ENCODE measurements around the gene MED12.

The MED12 gene

DNA sequence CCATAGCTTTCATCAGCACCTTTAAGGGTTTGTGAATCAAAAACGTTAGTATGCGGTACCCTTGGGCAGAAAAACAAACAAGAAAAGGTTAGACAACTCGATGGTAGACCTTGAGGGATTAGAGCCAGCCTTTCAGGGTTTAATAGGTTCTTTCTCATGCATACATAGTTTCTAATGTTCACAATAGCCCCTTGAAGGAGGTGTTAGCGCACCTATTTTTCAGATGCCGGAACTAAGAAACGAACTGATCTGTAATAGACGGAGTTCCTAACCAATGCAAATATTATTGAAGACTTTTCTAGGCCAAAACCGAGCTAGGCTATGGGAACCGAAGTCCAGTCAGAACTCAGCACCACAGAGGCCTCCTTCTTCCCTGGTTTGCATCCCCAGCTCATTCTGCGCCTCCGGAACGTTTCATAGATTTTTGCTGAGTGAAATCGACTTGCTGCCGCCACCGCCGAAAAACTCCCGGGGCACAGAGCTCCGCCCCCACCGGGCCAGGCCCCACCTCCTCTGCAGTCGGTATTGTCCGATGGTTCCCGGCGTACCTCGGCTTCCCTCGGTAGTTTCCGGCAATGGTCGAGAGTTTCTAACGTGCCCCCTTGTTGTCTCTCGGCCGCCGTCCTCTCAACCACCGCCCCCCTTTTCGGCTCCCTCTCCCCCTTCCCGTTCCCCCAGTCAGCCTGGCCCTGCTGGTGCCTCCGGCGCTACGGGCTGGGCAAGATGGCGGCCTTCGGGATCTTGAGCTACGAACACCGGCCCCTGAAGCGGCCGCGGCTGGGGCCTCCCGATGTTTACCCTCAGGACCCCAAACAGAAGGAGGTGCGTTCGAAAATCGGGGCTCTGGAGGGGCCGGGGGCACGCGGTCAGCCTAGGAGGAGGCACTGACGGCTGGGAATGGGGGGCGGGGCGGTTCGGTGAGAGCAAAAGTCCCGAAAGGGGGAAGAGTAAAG, at the start of gene MED12:
Gene MED12, plus strand, starts transcription at position 565 of the 953 bp plus-strand sequence. Its CDS starts 159 bp downstream, at position 724.
- peak; percentile 85 to 87 for DNase-seq

DNA sequence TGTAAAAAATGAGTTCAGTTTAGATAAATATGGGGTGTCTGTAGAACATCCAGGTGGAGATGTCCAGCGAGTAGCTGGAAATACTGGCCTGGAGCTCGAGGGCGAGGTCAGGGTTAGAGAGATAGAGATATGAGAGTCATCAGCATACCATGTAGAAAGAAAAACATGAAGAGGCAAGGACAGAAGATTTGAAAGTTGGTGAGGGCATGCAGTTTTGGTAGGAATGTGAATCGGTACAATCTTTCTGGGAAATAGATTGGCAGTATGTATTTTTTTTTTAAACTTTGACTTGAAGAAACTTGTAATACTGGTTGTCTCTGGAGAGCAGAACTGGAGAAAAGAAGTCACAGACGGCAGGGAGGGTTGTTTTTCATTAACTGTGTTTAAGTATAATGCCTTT, 47.9 kb upstream of the MED12 start:
- no peak for DNase-seq

DNA sequence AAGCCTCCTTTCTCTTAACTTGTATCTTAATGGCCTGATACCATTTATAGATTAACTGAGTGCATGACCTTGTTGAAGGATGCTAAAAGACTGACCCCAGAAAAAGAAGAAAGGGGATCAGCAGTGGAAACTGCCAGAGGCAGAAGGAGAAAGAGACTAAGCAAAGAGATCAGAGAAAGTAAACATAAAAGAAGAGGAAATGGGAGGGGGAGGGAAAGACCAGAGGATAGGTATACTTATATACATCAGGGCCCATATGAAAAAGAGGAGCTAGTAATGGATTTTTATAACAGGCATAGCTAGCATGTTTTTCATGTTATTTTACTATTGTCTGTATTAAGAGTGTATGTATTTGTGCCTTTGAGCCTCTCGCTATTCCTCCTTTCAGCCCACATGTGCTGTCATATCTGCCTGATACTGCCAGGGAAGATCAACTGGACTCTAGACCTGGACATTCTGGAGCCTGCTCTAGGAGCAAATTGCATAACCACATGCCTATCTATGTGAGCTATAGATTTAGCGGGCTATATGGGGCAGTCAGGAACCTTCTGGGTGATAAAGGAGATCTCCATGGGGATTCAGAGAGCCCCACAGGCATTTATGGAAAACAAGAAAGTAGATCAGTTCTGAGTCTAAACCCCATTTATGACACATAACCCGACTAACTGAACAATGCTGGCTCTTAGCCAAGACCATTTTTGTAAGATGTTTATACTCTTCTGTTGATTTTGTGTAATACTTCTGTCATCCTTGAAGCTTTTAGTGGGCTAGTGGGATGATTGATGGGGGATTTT, 36.9 kb upstream of the MED12 start:
- DNase-seq: no peak

DNA sequence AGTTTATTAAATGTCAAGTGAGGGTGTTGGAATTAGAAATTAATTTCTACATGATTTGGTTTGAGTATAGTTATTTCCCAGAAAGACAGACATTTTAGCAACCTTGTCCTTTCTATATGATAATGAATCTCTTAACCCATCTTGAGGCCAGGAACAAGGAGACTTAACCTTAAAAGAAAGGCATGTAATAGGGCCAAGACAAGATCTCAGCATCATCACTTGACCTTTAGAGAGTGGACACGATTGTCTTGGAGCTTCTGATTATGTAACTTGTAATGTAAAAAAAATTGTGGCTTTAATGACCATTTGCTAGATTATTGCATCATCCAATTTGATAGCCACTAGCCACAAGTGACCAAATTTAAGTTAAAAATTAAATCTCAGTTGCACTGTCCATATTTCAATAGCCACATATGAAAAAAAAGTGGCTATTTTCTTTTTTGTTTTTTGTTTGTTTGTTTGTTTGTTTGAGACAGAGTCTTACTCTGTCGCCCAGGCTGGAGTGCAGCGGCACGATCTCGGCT, 36.2 kb upstream of the MED12 start:
- DNase-seq: no peak

DNA sequence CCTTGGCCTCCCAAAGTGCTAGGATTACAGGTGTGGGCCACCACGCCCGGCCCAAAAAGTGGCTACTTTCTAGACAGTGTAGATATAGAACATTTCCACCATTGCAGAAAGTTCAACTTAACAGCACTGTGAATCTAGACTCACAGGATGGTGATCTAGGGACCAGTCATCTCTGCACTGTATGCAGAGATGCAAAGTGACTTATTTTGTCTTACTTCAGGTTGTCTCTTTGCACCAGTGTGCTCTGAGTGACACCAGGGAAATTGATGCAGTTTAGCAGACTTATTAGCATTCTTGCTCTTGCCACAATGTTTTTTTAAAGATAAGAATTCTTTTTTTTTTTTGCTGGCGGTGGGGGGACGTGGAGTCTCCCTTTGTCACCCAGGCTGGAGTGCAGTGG, 35.6 kb upstream of the MED12 start:
- DNase-seq: no peak

DNA sequence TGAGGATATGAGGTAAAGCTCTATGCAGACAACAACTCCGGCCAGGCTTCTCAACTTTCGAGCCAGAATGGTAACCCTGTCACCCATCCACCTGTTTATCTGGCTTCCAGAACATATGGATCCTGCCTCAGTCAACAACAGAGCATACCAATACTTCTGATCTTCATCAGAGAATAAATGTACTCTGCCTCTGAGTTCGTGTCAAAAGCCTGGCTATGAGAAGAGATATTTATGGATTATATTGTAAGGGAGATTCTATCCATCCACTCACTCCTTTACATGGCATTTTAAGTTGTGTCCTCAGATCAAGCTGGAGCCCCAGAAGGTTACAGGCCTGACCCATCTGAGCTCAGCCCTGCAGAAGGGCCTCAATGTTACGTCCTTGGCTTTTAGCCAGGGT, 32.5 kb upstream of the MED12 start:
- no peak for DNase-seq

DNA sequence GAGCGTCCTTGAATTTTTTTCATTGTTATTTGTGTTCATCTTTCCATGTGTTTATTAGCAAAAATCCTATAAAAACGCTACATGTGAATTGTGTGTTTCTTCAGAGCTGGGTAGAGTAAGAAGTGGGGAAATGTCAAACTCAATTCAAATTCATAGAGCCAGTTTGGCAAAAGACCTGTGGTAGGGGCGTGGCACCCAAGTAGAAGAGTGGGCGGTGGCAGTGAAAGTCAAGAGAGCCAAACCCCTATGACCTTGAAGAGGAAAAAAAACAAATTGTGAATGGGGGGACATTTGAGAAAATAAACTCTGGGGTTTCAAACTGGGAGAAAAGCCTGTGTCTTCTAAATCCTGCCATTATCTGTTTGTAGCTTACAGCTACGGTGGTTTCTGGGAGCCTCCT, 27.1 kb upstream of the MED12 start:
- no peak for DNase-seq

DNA sequence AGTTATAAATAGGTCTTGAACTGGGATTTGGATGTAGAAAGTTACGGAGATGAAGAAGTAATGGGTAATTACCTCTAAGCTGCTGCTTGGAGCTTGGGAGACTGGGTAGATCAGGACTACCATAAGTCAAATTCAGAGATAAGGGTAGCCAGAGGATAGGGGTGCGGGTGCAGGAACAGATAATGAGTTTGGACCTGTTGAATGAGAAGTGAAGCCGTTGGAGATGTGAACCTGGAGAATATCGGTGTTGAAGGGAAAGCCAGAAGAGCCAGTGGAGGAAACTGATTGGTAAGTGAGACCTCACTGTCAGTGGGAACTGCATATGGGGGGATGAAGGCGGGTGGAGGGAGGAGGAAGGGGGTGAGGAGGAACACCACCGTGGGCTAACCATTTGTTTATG, 23.4 kb upstream of the MED12 start:
- no peak for DNase-seq

DNA sequence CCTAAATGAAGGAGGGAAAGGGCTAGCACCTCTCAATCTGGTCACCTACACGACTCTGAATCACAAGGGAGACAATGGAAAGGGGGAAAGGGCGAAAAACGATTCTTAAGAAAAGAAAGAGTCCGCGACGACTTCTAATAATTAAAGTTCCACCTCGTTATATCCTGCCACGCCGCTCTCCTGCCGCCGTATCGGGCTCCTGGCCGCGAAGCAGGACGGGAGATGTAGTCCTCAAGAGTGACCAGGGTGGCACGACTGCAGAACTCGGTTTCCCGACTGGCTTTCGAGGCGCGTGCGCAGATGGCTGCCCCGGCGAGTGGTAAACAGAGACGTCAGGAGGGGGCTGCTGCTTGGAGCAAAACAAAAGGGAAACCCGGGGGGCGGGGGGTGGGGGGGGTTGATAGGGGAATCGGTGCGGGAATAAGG, 22.8 kb upstream of the MED12 start, which contains the start of gene FOXO4:
Gene FOXO4, plus strand, starts transcription at position 297 of the 426 bp plus-strand sequence. CDS start 678 bp downstream, outside the sequence.
- peak; percentile 92 to 94 for DNase-seq

DNA sequence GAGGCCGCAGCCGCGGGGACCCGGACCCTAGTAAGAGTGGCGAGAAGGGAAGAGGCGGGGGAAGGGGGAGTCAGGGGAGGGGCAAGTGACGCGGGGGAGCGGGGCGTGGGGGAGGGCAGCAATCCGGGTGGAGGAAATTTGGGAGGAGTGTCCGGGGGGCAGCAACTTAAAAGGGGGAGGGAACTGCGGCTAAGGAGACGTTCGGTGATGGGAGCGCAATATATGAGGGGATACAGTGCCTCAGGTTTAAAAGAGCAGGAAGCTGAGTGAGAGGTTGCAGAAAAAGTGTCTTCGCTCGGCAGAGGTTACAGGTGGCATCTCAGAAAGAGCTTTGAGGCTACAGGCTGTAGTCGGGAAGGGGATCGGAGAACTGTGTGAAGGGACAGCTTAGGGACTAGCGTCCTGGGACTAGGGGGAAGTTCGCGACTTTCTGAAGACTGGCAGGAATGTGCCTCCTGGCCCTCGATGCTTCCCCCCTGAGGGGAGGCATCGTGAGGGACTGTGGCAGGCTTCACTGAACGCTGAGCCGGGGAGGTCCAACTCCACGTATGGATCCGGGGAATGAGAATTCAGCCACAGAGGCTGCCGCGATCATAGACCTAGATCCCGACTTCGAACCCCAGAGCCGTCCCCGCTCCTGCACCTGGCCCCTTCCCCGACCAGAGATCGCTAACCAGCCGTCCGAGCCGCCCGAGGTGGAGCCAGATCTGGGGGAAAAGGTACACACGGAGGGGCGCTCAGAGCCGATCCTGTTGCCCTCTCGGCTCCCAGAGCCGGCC, 22.2 kb upstream of the MED12 start:
- DNase-seq: peak in 1 of 2 donors; percentile 82

DNA sequence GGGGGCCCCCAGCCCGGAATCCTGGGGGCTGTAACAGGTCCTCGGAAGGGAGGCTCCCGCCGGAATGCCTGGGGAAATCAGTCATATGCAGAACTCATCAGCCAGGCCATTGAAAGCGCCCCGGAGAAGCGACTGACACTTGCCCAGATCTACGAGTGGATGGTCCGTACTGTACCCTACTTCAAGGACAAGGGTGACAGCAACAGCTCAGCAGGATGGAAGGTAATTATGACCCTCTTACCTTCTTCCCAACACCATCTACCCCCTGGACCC, 21.7 kb upstream of the MED12 start:
- no peak for DNase-seq

DNA sequence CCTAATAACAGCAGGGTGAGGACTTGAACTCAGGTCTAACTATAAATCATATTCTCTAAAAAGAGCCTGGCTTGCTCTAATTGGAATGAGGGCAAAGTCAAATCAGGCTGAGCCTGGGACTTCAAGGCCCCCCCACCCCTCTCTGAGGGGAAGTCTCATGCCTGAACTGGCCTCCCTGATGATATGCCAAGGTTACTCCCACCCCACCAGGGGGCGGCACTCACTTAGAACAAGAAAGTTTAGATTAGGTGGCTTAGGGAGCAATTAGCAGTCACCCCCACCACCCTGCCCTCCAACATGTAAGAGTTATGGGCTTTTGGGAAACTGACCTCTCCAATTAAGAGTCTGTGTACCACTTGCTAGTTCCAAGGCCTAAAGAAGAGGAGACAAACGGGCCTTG, 20.1 kb upstream of the MED12 start:
- DNase-seq: peak; percentile 82 to 84

DNA sequence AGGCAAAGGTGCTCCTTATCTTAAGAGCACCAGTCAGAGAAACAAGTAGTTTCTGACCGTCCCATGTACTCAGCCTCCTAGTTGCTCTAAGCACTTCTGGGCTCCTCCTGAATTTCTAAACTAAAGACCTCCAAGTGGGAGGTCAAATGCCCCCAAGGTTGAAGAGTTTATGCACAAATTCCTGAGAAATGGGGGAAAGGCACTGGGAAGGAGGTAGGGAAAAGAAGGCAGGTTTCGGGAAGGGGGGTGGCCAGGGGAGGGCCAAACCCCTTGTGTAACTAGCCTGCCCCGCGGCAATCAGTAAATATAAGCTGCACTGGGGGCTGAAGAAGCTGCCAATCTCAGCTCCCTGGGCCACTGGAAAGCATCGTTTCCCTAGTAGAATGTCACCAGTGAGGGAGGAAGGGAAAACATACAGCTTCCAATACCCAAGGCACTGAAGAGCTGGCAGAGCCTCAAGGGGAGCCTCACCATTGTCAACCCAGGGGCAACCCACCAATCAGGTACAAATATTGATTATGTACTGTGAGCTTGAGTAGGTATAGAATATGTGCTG, 19.4 kb upstream of the MED12 start:
- no peak for DNase-seq

DNA sequence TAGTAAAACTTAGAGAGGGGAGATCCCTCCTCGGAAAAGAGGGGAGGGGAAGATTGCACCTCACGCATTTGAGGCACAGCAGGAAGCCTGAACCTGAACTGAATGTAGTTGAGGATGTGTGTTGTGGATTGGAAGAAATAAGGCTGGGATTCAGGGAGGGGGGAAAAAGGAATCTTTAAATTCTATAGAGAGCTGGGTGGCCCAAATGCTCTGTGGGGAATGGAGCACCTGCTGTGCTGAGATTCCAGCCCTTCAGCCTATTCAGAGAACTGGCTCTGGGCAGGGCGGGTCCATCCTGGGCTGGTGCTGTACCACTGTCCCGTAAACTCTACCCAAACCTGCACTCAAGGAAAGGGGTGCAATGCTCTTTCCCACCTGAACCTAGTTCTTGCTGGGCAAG, 18.7 kb upstream of the MED12 start:
- no peak for DNase-seq

DNA sequence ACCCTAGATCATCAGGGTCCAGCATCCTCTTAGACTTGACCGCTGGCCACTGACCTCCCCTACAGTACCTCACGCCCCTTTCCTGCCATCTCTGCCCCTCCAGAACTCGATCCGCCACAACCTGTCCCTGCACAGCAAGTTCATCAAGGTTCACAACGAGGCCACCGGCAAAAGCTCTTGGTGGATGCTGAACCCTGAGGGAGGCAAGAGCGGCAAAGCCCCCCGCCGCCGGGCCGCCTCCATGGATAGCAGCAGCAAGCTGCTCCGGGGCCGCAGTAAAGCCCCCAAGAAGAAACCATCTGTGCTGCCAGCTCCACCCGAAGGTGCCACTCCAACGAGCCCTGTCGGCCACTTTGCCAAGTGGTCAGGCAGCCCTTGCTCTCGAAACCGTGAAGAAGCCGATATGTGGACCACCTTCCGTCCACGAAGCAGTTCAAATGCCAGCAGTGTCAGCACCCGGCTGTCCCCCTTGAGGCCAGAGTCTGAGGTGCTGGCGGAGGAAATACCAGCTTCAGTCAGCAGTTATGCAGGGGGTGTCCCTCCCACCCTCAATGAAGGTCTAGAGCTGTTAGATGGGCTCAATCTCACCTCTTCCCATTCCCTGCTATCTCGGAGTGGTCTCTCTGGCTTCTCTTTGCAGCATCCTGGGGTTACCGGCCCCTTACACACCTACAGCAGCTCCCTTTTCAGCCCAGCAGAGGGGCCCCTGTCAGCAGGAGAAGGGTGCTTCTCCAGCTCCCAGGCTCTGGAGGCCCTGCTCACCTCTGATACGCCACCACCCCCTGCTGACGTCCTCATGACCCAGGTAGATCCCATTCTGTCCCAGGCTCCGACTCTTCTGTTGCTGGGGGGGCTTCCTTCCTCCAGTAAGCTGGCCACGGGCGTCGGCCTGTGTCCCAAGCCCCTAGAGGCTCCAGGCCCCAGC, 17.6 kb upstream of the MED12 start:
- DNase-seq: peak in 1 of 2 donors; percentile 30

DNA sequence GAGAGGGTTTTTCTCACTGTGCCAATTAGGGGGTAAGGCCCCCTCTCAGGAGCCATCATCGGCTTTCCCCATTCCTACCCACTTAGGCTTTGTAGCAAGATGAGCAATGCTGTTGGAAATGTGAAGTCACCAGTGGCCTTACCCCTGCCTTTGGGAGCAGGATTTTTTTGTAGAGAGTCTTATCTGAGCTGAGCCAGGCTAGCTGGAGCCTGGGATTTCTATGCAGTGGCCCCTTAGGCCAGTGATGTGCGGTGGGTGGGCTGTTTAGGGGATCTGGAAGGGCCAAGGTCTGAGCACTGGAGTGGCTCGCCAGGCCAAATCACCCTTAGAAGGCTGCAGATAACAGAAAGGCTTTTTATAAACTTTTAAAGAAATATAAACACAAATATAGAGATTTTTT, 16.1 kb upstream of the MED12 start:
- no peak for DNase-seq

DNA sequence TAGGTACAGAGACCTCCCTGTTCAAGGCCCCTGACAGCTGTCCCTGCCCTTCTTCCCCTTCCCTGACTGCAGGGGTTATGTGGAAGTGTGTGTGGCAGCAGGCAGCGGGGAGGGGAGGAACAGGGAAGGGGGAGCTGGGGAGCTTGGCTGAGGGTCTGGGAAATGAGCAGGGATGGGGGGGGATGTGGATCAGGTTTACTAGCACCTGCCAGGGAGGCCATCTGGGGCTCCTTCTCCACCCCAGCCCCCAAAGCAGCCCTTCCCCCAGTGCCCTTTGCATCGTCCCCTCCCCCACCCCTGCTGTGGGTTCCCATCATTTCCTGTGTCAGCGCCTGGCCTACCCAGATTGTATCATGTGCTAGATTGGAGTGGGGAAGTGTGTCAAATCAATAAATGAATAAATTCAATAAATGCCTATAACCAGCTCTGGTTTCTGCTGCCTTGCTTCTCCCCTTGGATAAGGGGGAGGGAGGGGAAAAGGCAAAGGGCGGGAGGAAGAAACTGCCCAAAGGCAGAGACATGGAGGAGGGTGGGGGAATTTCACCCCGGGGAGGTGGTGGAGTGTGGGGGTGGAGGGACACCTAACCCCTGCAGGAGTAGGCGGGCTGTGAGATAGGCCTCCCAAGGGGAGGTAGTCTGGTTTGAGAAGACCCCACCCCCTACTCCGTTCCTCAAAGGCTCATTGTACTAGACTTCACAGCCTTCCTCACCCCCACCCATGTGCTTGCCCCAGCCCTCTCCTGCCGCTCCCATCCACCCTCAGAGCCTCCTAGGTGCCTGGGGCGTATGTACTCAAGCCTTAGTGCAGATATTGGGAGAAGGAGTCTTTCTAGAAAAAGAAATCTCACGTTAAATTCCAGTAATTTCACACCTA, 15.0 kb upstream of the MED12 start:
- peak; percentile 59 to 71 for DNase-seq

DNA sequence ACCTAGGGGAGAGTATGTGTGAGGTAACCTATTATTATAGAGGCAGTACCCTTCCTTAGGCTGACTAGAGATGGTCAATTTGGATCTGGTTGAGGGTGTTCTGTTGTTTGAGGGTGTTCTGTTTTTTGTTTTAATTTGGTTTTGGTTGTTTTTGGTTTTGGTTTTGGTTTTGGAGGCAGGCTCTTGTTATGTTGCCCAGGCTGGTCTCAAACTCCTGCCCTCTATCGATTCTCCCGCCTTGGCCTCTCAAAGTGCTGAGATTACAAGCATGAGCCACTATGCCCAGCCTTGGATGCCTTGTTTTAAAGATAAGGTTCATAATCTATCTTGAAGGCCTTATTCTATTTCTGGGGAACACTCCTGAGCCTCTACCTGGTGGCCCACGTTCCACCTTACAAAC, 12.8 kb upstream of the MED12 start:
- peak in 1 of 2 donors; percentile 49 for DNase-seq

DNA sequence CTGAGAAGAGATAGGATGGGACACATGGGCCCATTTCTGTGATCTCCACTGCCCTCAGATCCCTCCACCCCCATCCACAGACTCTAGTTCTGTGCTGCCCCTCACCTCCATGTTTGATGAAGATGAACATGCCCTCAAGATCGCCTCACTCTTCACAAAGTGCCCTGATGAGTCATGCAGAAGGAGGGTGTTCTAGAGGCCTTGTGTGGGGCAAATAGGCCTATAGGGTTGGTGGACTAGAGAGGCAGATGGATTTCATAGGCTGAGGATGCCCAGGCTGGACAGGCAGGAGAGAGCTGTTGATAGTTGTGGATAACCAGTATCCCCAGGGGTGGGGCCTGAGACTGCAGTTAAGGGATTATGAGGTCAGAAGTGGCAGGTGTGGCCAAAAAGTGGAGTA, 12.0 kb upstream of the MED12 start, which contains the start of gene CXorf65:
Gene CXorf65, minus strand, starts transcription at position 314 of the 400 bp plus-strand sequence. Its CDS starts 184 bp downstream, at position 130.
- DNase-seq: peak; percentile 25 to 58

DNA sequence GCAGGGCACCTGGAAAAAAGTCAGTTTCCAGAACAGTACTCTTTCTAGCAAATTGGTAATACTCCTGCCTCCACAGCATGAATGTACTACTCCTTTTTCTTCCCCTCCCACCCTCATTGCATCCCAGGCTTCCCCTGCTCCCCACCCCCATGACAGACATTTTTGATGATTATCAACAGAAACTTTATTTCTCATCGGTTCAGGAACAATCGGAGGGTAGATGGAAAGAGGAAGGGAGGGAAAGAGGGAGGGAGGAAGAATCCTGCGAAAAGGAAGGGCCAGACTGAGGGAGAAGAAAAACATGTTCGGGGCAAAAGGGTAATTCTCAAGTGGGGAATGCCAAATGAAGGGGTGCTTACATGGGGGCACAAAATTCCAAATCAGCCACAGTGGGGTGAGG, 11.2 kb upstream of the MED12 start:
- no peak for DNase-seq
